K562 (cell line): ENCODE measurements around the gene VSIG2. TPM values are rescaled to one million over a fixed set of nuclear protein-coding genes. Genes with fewer than 3 reads are reported as not detected.

ENCODE experiments used
- GATAD2A ChIP-seq: fragments of 450-650 bp; IDR thresholded peaks from 2 replicates; pipeline ENCODE4 v1.6.1; 2017
- HDGF ChIP-seq: fragments of 450-650 bp; IDR thresholded peaks from 2 replicates; pipeline ENCODE4 v1.6.1; 2016
- HMG20B ChIP-seq: fragments of 250-450 bp; sonication (Bioruptor Pico); IDR thresholded peaks from 2 replicates; pipeline ENCODE4 v1.5.0; 2021; ENCODE audit warnings: mild to moderate bottlenecking
- NFYB ChIP-seq: IDR thresholded peaks from 2 replicates; pipeline ENCODE4 v1.6.1; 2011; ENCODE audit warnings: mild to moderate bottlenecking, moderate library complexity; ENCODE audit not compliant: insufficient read length; ENCODE audit errors: extremely low read depth
- TOE1 ChIP-seq, 2 experiments: fragments of 450-650 bp in 1 of 2; sonication (generic) in 1 of 2; formaldehyde crosslinking in 1 of 2; IDR thresholded peaks; 2 replicates each; pipeline versions ENCODE4 v1.7.1 to v1.8.0; 2016 to 2022; ENCODE audit warnings: borderline replicate concordance in 2 of 2, mild to moderate bottlenecking in 2 of 2, antibody characterized with exemption in 1 of 2, inconsistent platforms in 1 of 2, low read depth in 1 of 2, missing genetic modification reagents in 1 of 2, moderate library complexity in 1 of 2
- polyA plus RNA-seq, 8 experiments: library from polyadenylated mRNA; depleted of rRNA in 4 of 8; stranded (reverse) in 5 of 8; unstranded in 3 of 8; fragments of >200 nt; fragmentation: Nextera tagmentation in 2 of 8; fragmentation: Illumina TruSeq in 1 of 8; extraction: Ambion mirVana in 2 of 8; extraction: Trizol in 1 of 8; gene quantifications; 2 replicates each; pipeline versions ENCODE4 v1.2.1 to v1.2.3, GENCODE V29; 2011 to 2014; ENCODE audit warnings: inconsistent platforms in 1 of 8, missing spikeins in 1 of 8
- total RNA-seq, 7 experiments: library from RNA; depleted of rRNA in 6 of 7; stranded (reverse); fragments of >200 nt in 6 of 7; fragmentation: Illumina TruSeq in 2 of 7; extraction: Trizol in 2 of 7; gene quantifications; 2 replicates each; pipeline versions ENCODE4 v1.2.1 to v1.2.3, GENCODE V29; 2011 to 2021; ENCODE audit warnings: low replicate concordance in 1 of 7
- TF ChIP-seq, protein P1 (sequence below): fragments of 450-650 bp; IDR thresholded peaks from 2 replicates; pipeline ENCODE4 v1.6.1; 2016; ENCODE audit warnings: mild to moderate bottlenecking, moderate library complexity
- TF ChIP-seq, protein P2 (sequence below): fragments of 450-650 bp; IDR thresholded peaks from 2 replicates; pipeline ENCODE4 v1.6.1; 2016; ENCODE audit warnings: borderline replicate concordance
- TF ChIP-seq, protein P3 (sequence below): sonication (generic); formaldehyde crosslinking; IDR thresholded peaks from 2 replicates; pipeline ENCODE4 v1.8.1; 2023; ENCODE audit warnings: mild to moderate bottlenecking, missing genetic modification reagents
- TF ChIP-seq, protein P4 (sequence below): sonication (generic); formaldehyde crosslinking; IDR thresholded peaks from 2 replicates; pipeline ENCODE4 v1.4.0; 2020; ENCODE audit warnings: mild to moderate bottlenecking, missing genetic modification reagents

VSIG2 gene
- total and polyA plus RNA-seq, 9 of the 15 experiments (the other 6 are each of a cell fraction or from before 2014, with no cell fraction given): not detected

DNA sequence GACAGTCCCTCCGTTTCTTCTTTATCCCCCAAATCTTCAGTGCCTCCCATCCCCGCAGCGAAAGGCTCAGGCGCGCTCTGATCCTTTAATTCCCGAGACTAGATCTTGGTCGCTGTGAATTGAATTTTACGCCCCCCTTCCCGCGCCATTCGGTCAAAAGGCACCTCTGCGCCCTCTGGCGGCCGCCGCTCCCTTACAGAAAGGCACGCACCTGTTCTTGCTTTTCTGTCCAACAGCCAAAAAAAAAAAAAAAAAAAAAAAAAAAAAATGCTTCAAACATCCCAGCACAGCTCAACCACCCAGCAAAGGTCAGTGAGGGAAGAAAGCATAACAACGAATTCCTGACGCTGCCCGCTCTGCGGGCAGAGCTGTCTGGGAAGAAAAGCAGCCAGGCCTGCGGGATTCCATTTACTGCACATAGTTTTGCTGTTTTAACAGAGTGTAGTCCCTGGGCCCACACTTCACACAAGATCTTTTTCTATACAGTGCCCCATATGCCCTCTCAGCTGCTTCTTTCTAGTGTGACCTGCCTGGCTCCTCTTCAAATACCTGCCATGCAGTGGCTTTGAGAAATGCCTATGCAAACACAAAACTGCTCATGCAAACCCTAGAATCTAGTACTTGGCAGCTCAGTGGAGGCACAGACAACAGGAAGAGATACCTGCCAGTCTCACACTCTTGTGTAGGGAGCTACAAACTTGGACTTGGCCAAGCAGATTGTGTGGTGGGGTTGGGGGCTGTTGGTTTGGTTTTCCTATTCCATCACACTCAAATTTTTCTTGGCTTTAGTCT lies 11.3 kb upstream of the VSIG2 start (continued):
- TF ChIP-seq, protein P1, sequence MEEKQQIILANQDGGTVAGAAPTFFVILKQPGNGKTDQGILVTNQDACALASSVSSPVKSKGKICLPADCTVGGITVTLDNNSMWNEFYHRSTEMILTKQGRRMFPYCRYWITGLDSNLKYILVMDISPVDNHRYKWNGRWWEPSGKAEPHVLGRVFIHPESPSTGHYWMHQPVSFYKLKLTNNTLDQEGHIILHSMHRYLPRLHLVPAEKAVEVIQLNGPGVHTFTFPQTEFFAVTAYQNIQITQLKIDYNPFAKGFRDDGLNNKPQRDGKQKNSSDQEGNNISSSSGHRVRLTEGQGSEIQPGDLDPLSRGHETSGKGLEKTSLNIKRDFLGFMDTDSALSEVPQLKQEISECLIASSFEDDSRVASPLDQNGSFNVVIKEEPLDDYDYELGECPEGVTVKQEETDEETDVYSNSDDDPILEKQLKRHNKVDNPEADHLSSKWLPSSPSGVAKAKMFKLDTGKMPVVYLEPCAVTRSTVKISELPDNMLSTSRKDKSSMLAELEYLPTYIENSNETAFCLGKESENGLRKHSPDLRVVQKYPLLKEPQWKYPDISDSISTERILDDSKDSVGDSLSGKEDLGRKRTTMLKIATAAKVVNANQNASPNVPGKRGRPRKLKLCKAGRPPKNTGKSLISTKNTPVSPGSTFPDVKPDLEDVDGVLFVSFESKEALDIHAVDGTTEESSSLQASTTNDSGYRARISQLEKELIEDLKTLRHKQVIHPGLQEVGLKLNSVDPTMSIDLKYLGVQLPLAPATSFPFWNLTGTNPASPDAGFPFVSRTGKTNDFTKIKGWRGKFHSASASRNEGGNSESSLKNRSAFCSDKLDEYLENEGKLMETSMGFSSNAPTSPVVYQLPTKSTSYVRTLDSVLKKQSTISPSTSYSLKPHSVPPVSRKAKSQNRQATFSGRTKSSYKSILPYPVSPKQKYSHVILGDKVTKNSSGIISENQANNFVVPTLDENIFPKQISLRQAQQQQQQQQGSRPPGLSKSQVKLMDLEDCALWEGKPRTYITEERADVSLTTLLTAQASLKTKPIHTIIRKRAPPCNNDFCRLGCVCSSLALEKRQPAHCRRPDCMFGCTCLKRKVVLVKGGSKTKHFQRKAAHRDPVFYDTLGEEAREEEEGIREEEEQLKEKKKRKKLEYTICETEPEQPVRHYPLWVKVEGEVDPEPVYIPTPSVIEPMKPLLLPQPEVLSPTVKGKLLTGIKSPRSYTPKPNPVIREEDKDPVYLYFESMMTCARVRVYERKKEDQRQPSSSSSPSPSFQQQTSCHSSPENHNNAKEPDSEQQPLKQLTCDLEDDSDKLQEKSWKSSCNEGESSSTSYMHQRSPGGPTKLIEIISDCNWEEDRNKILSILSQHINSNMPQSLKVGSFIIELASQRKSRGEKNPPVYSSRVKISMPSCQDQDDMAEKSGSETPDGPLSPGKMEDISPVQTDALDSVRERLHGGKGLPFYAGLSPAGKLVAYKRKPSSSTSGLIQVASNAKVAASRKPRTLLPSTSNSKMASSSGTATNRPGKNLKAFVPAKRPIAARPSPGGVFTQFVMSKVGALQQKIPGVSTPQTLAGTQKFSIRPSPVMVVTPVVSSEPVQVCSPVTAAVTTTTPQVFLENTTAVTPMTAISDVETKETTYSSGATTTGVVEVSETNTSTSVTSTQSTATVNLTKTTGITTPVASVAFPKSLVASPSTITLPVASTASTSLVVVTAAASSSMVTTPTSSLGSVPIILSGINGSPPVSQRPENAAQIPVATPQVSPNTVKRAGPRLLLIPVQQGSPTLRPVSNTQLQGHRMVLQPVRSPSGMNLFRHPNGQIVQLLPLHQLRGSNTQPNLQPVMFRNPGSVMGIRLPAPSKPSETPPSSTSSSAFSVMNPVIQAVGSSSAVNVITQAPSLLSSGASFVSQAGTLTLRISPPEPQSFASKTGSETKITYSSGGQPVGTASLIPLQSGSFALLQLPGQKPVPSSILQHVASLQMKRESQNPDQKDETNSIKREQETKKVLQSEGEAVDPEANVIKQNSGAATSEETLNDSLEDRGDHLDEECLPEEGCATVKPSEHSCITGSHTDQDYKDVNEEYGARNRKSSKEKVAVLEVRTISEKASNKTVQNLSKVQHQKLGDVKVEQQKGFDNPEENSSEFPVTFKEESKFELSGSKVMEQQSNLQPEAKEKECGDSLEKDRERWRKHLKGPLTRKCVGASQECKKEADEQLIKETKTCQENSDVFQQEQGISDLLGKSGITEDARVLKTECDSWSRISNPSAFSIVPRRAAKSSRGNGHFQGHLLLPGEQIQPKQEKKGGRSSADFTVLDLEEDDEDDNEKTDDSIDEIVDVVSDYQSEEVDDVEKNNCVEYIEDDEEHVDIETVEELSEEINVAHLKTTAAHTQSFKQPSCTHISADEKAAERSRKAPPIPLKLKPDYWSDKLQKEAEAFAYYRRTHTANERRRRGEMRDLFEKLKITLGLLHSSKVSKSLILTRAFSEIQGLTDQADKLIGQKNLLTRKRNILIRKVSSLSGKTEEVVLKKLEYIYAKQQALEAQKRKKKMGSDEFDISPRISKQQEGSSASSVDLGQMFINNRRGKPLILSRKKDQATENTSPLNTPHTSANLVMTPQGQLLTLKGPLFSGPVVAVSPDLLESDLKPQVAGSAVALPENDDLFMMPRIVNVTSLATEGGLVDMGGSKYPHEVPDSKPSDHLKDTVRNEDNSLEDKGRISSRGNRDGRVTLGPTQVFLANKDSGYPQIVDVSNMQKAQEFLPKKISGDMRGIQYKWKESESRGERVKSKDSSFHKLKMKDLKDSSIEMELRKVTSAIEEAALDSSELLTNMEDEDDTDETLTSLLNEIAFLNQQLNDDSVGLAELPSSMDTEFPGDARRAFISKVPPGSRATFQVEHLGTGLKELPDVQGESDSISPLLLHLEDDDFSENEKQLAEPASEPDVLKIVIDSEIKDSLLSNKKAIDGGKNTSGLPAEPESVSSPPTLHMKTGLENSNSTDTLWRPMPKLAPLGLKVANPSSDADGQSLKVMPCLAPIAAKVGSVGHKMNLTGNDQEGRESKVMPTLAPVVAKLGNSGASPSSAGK: peak; percentile 9; the same call in 1 of the 2 replicates
- TF ChIP-seq TOE1 (IDR thresholded peaks at IDR 0.05; ENCODE audit: borderline replicate concordance): 0 out of 2 replicates have a peak, but pooled peaks have one; percentile 26
- no peak for TF ChIP-seq TOE1 (CRISPR knock-in tag; IDR thresholded peaks at IDR 0.05; ENCODE audit: borderline replicate concordance, low read depth)
- TF ChIP-seq GATAD2A: no peak
- TF ChIP-seq, protein P2, sequence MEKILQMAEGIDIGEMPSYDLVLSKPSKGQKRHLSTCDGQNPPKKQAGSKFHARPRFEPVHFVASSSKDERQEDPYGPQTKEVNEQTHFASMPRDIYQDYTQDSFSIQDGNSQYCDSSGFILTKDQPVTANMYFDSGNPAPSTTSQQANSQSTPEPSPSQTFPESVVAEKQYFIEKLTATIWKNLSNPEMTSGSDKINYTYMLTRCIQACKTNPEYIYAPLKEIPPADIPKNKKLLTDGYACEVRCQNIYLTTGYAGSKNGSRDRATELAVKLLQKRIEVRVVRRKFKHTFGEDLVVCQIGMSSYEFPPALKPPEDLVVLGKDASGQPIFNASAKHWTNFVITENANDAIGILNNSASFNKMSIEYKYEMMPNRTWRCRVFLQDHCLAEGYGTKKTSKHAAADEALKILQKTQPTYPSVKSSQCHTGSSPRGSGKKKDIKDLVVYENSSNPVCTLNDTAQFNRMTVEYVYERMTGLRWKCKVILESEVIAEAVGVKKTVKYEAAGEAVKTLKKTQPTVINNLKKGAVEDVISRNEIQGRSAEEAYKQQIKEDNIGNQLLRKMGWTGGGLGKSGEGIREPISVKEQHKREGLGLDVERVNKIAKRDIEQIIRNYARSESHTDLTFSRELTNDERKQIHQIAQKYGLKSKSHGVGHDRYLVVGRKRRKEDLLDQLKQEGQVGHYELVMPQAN: 0 out of 2 replicates have a peak, but pooled peaks have one; percentile 16
- no peak for TF ChIP-seq NFYB
- TF ChIP-seq HMG20B (CRISPR knock-in tag): no peak
- TF ChIP-seq, protein P3, sequence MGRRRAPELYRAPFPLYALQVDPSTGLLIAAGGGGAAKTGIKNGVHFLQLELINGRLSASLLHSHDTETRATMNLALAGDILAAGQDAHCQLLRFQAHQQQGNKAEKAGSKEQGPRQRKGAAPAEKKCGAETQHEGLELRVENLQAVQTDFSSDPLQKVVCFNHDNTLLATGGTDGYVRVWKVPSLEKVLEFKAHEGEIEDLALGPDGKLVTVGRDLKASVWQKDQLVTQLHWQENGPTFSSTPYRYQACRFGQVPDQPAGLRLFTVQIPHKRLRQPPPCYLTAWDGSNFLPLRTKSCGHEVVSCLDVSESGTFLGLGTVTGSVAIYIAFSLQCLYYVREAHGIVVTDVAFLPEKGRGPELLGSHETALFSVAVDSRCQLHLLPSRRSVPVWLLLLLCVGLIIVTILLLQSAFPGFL (CRISPR knock-in tag): 0 out of 2 replicates have a peak, but pooled peaks have one; percentile 6
- TF ChIP-seq HDGF: no peak
- TF ChIP-seq, protein P4, sequence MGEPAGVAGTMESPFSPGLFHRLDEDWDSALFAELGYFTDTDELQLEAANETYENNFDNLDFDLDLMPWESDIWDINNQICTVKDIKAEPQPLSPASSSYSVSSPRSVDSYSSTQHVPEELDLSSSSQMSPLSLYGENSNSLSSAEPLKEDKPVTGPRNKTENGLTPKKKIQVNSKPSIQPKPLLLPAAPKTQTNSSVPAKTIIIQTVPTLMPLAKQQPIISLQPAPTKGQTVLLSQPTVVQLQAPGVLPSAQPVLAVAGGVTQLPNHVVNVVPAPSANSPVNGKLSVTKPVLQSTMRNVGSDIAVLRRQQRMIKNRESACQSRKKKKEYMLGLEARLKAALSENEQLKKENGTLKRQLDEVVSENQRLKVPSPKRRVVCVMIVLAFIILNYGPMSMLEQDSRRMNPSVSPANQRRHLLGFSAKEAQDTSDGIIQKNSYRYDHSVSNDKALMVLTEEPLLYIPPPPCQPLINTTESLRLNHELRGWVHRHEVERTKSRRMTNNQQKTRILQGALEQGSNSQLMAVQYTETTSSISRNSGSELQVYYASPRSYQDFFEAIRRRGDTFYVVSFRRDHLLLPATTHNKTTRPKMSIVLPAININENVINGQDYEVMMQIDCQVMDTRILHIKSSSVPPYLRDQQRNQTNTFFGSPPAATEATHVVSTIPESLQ (CRISPR knock-in tag): 0 out of 2 replicates have a peak, but pooled peaks have one; percentile 59
